HL-60 (cell line): Measurements from ENCODE around the gene APC2.

Source experiments
- CTCF ChIP-seq: IDR thresholded peaks from one replicate; pipeline ENCODE4 v1.5.1; 2011; ENCODE audit warnings: low read length, control low read depth, inconsistent platforms; ENCODE audit not compliant: insufficient read depth
- GABPA ChIP-seq: IDR thresholded peaks from 2 replicates; pipeline ENCODE4 v1.6.1; 2012; ENCODE audit warnings: low read depth
- POLR2AphosphoS5 ChIP-seq: IDR thresholded peaks from 2 replicates; pipeline ENCODE4 v1.6.1; 2012; ENCODE audit warnings: low read depth
- REST ChIP-seq: IDR thresholded peaks from 2 replicates; pipeline ENCODE4 v1.6.1; 2012; ENCODE audit warnings: low read depth; ENCODE audit not compliant: insufficient replicate concordance
- SPI1 ChIP-seq: IDR thresholded peaks from 2 replicates; pipeline ENCODE4 v1.6.1; 2012; ENCODE audit warnings: low read depth, mild to moderate bottlenecking, borderline replicate concordance

- TF ChIP-seq CTCF: no peak
- TF ChIP-seq POLR2AphosphoS5: no peak
- TF ChIP-seq REST: no peak
- no peak for TF ChIP-seq GABPA
- TF ChIP-seq SPI1: no peak
Observed at GRCh38 chr19:1514986-1515721, 65.2 kb downstream of the APC2 start.
